Measurements from ENCODE around the gene GRHL1. TPM values are rescaled to one million over a fixed set of nuclear protein-coding genes. Genes with fewer than 3 reads are reported as not detected.

GRHL1 gene
- total and polyA plus RNA-seq, 4 donors, result 3.6 to 13.7 (median 6.1) TPM

- no peaks in the 10 kb centered on the region for H3K27me3 ChIP-seq (ENCODE audit: control insufficient read depth in 4 of 4, insufficient read depth in 4 of 4, low read length in 3 of 4)
- no peak overlapping the region for H3K27ac ChIP-seq (ENCODE audit: low read depth in 1 of 2, low read length in 2 of 2)
- DNase-seq (ENCODE audit: low spot score), result no peak
- H3K4me3 ChIP-seq (ENCODE audit: low read depth in 1 of 3, low read length in 3 of 3), result no peak overlapping the region
- H3K9me3 ChIP-seq (ENCODE audit: control insufficient read depth in 4 of 4, low read length in 3 of 4), result no peaks in the 10 kb centered on the region
- H3K36me3 ChIP-seq (ENCODE audit: control insufficient read depth in 4 of 4, insufficient read depth in 3 of 4, low read depth in 1 of 4, low read length in 3 of 4), result peaks cover 0 to 3% (median 0%) of the 10 kb centered on the region in 4 donors
- no peak overlapping the region for H3K9ac ChIP-seq (ENCODE audit: low read depth in 1 of 2, low read length in 2 of 2)
- TF ChIP-seq FOXA1 (IDR thresholded peaks at IDR 0.05), result no peak
- TF ChIP-seq MAX (IDR thresholded peaks at IDR 0.05), result no peak
- no peak for TF ChIP-seq GABPA (IDR thresholded peaks at IDR 0.05 in 1 of 2, conservative IDR thresholded peaks at IDR 0.05 in 1 of 2)
- TF ChIP-seq TAF1 (conservative IDR thresholded peaks at IDR 0.05), result no peak
- no peak for TF ChIP-seq EGR1 (IDR thresholded peaks at IDR 0.05; ENCODE audit: low read depth in 2 of 2)
- no peak for TF ChIP-seq RAD21 (IDR thresholded peaks at IDR 0.05)
- no peak for TF ChIP-seq FOXA2 (IDR thresholded peaks at IDR 0.05)
- TF ChIP-seq ZBTB33 (IDR thresholded peaks at IDR 0.05), result no peak
- TF ChIP-seq RXRA (IDR thresholded peaks at IDR 0.05), result no peak
- TF ChIP-seq ATF3 (IDR thresholded peaks at IDR 0.05), result no peak
- no peak for TF ChIP-seq JUND (IDR thresholded peaks at IDR 0.05)
- TF ChIP-seq SP1 (IDR thresholded peaks at IDR 0.05), result no peak
- TF ChIP-seq YY1 (IDR thresholded peaks at IDR 0.05), result no peak
- no peak for TF ChIP-seq REST (IDR thresholded peaks at IDR 0.05)
- TF ChIP-seq NR2F2 (IDR thresholded peaks at IDR 0.05), result no peak
- TF ChIP-seq CTCF (IDR thresholded peaks at IDR 0.05; ENCODE audit: low read depth, low read length, missing input control), result no peak
- no peak for TF ChIP-seq HNF4A (conservative IDR thresholded peaks at IDR 0.05)
- TF ChIP-seq HNF4G (IDR thresholded peaks at IDR 0.05), result no peak
- peaks cover 0 to 7% (median 2%) of the 10 kb centered on the region in 4 donors for H3K4me1 ChIP-seq (ENCODE audit: control insufficient read depth in 4 of 4, insufficient read depth in 4 of 4, low read length in 3 of 4)
- 92% methylated on average over 9 of the region's 9 CpGs for WGBS
Measured at GRCh38 chr2:9914384-9915065, 37.0 kb upstream of the GRHL1 start.

All from liver (tissue), 9 donors.